HG02642 (cell line): ENCODE measurements around the gene KATNA1.
A peak's percentile ranks its signal among the peaks of the same experiment; 100 is the strongest.

Source experiments
- ATAC-seq: cut with Tn5 transposase; IDR thresholded peaks from one replicate; pipeline ENCODE4 v1.9.1; 2021; ENCODE audit warnings: mild to moderate bottlenecking; ENCODE audit not compliant: unreplicated experiment, poor library complexity

The KATNA1 gene

GRCh38 chr6:149545754-149546471 is 102.6 kb downstream of the KATNA1 start, which contains the start of gene PPIL4:
PPIL4 (minus strand) TSS chr6:149546043; CDS start chr6:149546005, 38 bp downstream.
- ATAC-seq, result peak; percentile 92

GRCh38 chr6:149545258-149545753 is 103.2 kb downstream of the KATNA1 start:
- ATAC-seq, result peak; percentile 20
